Activated gamma-delta T cell (primary cell): ENCODE results near the gene RNF40.

Experiments
- DNase-seq: peaks from one replicate; lab custom pipeline; 2025; lab: John Stamatoyannopoulos, UW

The RNF40 gene

GRCh38 chr16:30762991-30763725 lies 1.0 kb downstream of the RNF40 start:
- no peak for DNase-seq

GRCh38 chr16:30764086-30764485 lies 2.0 kb downstream of the RNF40 start:
- no peak for DNase-seq

- no peak for DNase-seq
These were observed 2.8 kb downstream of the RNF40 start for GRCh38 chr16:30764816-30765465.

- DNase-seq = no peak
These were observed 4.2 kb downstream of the RNF40 start for GRCh38 chr16:30766206-30766932.

GRCh38 chr16:30766933-30767284 lies 4.8 kb downstream of the RNF40 start:
- DNase-seq = no peak

- DNase-seq = no peak
These were observed 5.8 kb downstream of the RNF40 start for GRCh38 chr16:30767767-30768465.

- DNase-seq = no peak
These were observed 6.6 kb downstream of the RNF40 start for GRCh38 chr16:30768583-30769181.

- DNase-seq = no peak
These were observed 7.4 kb downstream of the RNF40 start for GRCh38 chr16:30769379-30770089.

- DNase-seq = no peak
These were observed 9.6 kb downstream of the RNF40 start for GRCh38 chr16:30771726-30772125.

- no peak for DNase-seq
These were observed 11.7 kb downstream of the RNF40 start for GRCh38 chr16:30773826-30774225.

- DNase-seq = no peak
These were observed 12.4 kb downstream of the RNF40 start for GRCh38 chr16:30774367-30775130.

GRCh38 chr16:30775131-30775391 lies 12.9 kb downstream of the RNF40 start:
- DNase-seq = no peak

GRCh38 chr16:30775392-30776188 lies 13.5 kb downstream of the RNF40 start:
- no peak for DNase-seq

GRCh38 chr16:30777591-30778297 lies 15.6 kb downstream of the RNF40 start:
- no peak for DNase-seq

GRCh38 chr16:30778549-30779244 lies 16.6 kb downstream of the RNF40 start:
- DNase-seq = no peak

- no peak for DNase-seq
These were observed 17.5 kb downstream of the RNF40 start for GRCh38 chr16:30779596-30779995.

GRCh38 chr16:30780021-30780420 lies 17.9 kb downstream of the RNF40 start:
- DNase-seq = no peak

- DNase-seq = no peak
These were observed 18.4 kb downstream of the RNF40 start for GRCh38 chr16:30780549-30780948.
